ENCODE data around the gene KCTD14. TPM values are rescaled to one million over a fixed set of nuclear protein-coding genes. Genes with fewer than 3 reads are reported as not detected.

The KCTD14 gene
- total RNA-seq, 1 experiment from 2014 or later, result 12.5 TPM

DNA sequence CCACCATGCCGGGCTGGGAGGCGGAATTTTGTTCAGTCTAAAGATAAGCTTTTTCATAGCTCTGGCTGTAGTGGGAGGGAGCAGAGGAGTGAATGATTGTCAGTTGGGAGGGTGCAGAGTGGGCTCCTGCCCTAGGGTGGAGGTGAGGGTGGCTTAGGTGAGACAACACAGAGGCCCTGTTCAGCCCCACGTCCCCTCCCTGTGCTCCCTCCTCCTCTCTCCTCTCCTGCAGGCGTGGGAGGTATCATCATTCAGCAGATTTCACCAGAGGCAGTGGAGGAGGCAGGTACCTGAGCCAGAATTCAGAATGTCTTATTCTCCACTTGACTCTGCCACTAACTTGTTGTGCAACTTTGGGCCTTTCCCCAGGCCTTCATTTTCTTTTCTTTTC is 38.8 kb upstream of the KCTD14 start:
- Histone ChIP-seq H4K20me1 (ENCODE audit: control insufficient read depth, insufficient read depth, insufficient read length) (no peaks in the 10 kb centered on the region), H3T11ph (ENCODE audit: low read length) (no peak overlapping the region), H3K79me2 (ENCODE audit: insufficient read depth, low read length) (no peaks in the 10 kb centered on the region), H3K9ac (ENCODE audit: extremely low read depth, insufficient read length, low read length) (no peak overlapping the region), H3K4me2 (ENCODE audit: insufficient read depth, insufficient read length, low read length) (no peak overlapping the region), H4K5ac (ENCODE audit: insufficient read length, low read depth, low read length) (no peak overlapping the region), H3K27me3 (ENCODE audit: insufficient read depth, low read length) (no peaks in the 10 kb centered on the region), H3K9me3 (ENCODE audit: control insufficient read depth, low read depth, low read length) (no peaks in the 10 kb centered on the region), H2BK120ac (ENCODE audit: low read depth, low read length, poor library complexity, severe bottlenecking) (no peak overlapping the region), H2BK15ac (ENCODE audit: low read depth, low read length) (no peak overlapping the region), H3K56ac (ENCODE audit: insufficient read length, low read depth, low read length) (no peak overlapping the region), H4K91ac (ENCODE audit: insufficient read length, low read depth, low read length) (no peak overlapping the region), H3K27ac (ENCODE audit: insufficient read length, low read depth, low read length) (no peak overlapping the region), H4K8ac (replicated peaks; ENCODE audit: insufficient read length, low read depth, low read length) (no peak overlapping the region), H3K4ac (ENCODE audit: low read depth, low read length) (no peak overlapping the region), H2BK20ac (ENCODE audit: low read depth, low read length, poor library complexity, severe bottlenecking) (no peak overlapping the region), H2BK5ac (ENCODE audit: insufficient read length, low read length) (no peak overlapping the region), H3K14ac (ENCODE audit: insufficient read depth, low read length) (no peak overlapping the region), H2AK5ac (ENCODE audit: insufficient read length, low read length) (no peak overlapping the region), H3K4me1 (ENCODE audit: insufficient read depth, low read length) (no peaks in the 10 kb centered on the region), H3K79me1 (ENCODE audit: insufficient read depth, low read depth, low read length, poor library complexity, severe bottlenecking) (no peaks in the 10 kb centered on the region), H3K18ac (ENCODE audit: insufficient read length, low read depth, low read length) (no peak overlapping the region), H2AFZ (ENCODE audit: low read length) (no peak overlapping the region), H3K23me2 (ENCODE audit: insufficient read length, low read depth, low read length, poor library complexity, severe bottlenecking) (no peaks in the 10 kb centered on the region), H2BK12ac (ENCODE audit: insufficient read length, low read depth, low read length) (no peak overlapping the region), H3K23ac (ENCODE audit: insufficient read length, low read depth, low read length) (no peak overlapping the region)
- WGBS (ENCODE audit: extremely low coverage, insufficient read length, low lambda C conversion rate), result no CpG with 5 or more reads among the region's 4 CpGs
- Mint-ChIP-seq H3K4me3 (no peak overlapping the region), H3K27me3 (ENCODE audit: low read depth) (no peaks in the 10 kb centered on the region), H3K27ac (no peak overlapping the region), H3K9me3 (no peaks in the 10 kb centered on the region), H3K4me1 (no peaks in the 10 kb centered on the region), H3K36me3 (ENCODE audit: insufficient read depth in 1 of 3, low read depth in 3 of 3) (peaks cover 0 to 3% (median 0%) of the 10 kb centered on the region in 3 experiments; a peak in 2 of 7 replicates)
- DNase-seq, result no peak
- TF ChIP-seq, protein P1, sequence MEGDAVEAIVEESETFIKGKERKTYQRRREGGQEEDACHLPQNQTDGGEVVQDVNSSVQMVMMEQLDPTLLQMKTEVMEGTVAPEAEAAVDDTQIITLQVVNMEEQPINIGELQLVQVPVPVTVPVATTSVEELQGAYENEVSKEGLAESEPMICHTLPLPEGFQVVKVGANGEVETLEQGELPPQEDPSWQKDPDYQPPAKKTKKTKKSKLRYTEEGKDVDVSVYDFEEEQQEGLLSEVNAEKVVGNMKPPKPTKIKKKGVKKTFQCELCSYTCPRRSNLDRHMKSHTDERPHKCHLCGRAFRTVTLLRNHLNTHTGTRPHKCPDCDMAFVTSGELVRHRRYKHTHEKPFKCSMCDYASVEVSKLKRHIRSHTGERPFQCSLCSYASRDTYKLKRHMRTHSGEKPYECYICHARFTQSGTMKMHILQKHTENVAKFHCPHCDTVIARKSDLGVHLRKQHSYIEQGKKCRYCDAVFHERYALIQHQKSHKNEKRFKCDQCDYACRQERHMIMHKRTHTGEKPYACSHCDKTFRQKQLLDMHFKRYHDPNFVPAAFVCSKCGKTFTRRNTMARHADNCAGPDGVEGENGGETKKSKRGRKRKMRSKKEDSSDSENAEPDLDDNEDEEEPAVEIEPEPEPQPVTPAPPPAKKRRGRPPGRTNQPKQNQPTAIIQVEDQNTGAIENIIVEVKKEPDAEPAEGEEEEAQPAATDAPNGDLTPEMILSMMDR (conservative IDR thresholded peaks at IDR 0.05), result no peak
